Spleen (tissue), 7 donors: Measurements from ENCODE around the gene CDK2AP2.
"Not testable (repeated sequence)": the region's sequence is repeated elsewhere in the genome, so short reads cannot be mapped to it uniquely, and the experiment has no call there.

Experiments used
- POLR2AphosphoS5 ChIP-seq, 3 donors: sonication (generic); formaldehyde crosslinking; IDR thresholded peaks; one replicate each; pipeline ENCODE4 v1.5.1; 2017; ENCODE audit warnings: antibody characterized with exemption in 3 of 3
- TF ChIP-seq, protein P1 (sequence below), 11 experiments: fragments of 200-600 bp in 7 of 11; fragments of 450-650 bp in 4 of 11; sonication (generic) in 4 of 11; IDR thresholded peaks in 8 of 11; conservative IDR thresholded peaks in 3 of 11; 1 replicate in 7 of 11; 2 replicates in 4 of 11; pipeline versions ENCODE4 v1.4.0 to v1.8.0; 2016 to 2021; ENCODE audit warnings: antibody characterized with exemption in 11 of 11, inconsistent platforms in 4 of 11, mild to moderate bottlenecking in 1 of 11
- donor health status: DM: no; HTN: no; CAD: no; lungs with moderate emphysema.
- donor health status: DM: no; HTN: no; CAD: no.
- donor health status: DM: no; HTN: no; CAD: no.

DNA sequence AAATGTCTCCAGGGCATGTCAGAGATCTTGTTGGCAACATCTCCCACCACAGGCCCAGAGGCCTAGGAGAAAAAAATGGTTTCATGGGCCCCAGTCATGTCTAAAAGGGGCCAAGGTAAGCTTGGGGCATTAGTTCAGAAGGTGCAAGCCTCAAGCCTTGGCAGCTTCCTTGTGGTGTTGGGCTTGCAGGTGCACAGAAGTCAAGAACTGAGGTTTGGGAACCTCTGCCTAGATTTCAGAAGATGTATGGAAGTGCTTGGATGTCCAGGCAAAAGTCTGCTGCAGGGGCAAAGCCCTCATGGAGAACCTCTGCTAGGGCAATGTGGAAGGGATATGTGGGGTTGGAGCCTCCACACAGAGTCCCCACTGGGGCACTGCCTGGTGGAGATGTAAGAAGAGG, 43.7 kb upstream of the CDK2AP2 start:
- TF ChIP-seq, protein P1, sequence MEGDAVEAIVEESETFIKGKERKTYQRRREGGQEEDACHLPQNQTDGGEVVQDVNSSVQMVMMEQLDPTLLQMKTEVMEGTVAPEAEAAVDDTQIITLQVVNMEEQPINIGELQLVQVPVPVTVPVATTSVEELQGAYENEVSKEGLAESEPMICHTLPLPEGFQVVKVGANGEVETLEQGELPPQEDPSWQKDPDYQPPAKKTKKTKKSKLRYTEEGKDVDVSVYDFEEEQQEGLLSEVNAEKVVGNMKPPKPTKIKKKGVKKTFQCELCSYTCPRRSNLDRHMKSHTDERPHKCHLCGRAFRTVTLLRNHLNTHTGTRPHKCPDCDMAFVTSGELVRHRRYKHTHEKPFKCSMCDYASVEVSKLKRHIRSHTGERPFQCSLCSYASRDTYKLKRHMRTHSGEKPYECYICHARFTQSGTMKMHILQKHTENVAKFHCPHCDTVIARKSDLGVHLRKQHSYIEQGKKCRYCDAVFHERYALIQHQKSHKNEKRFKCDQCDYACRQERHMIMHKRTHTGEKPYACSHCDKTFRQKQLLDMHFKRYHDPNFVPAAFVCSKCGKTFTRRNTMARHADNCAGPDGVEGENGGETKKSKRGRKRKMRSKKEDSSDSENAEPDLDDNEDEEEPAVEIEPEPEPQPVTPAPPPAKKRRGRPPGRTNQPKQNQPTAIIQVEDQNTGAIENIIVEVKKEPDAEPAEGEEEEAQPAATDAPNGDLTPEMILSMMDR (IDR thresholded peaks at IDR 0.05 in 8 of 11, conservative IDR thresholded peaks at IDR 0.05 in 3 of 11): not testable (repeated sequence)
- TF ChIP-seq POLR2AphosphoS5 (IDR thresholded peaks at IDR 0.05): not testable (repeated sequence)
